DND-41 (cell line): ENCODE measurements around the gene ABCC8.

Experiments used
- CTCF ChIP-seq: IDR thresholded peaks from 2 replicates; pipeline ENCODE4 v1.5.1; 2012; ENCODE audit warnings: borderline replicate concordance, low read length, moderate library complexity, mild to moderate bottlenecking; ENCODE audit not compliant: poor library complexity, severe bottlenecking; ENCODE audit errors: extremely low read depth
- EZH2 ChIP-seq: IDR thresholded peaks from 3 replicates; pipeline ENCODE4 v1.6.1; 2012; ENCODE audit warnings: borderline replicate concordance, low read depth, mild to moderate bottlenecking, moderate library complexity, low read length, inconsistent platforms; ENCODE audit not compliant: severe bottlenecking

- TF ChIP-seq CTCF (no peak), EZH2 (no peak)
Observed at GRCh38 chr11:17460406-17460805, 16.2 kb downstream of the ABCC8 start.
